AG10803 (cell line): Measurements from ENCODE around the gene ZNF764.

Experiments
- DNase-seq: peaks from one replicate; pipeline ENCODE4 v3.0.0; 2010; ENCODE audit warnings: low read depth
- H3K4me3 ChIP-seq: 2 replicates; pipeline ENCODE4 v1.5.1; 2011; ENCODE audit warnings: mild to moderate bottlenecking, low read length, control low read depth
- TF ChIP-seq, protein P1 (sequence below): conservative IDR thresholded peaks from 2 replicates; pipeline ENCODE4 v1.5.1; 2011; ENCODE audit warnings: mild to moderate bottlenecking, low read length, control low read depth, inconsistent platforms

The ZNF764 gene

DNA sequence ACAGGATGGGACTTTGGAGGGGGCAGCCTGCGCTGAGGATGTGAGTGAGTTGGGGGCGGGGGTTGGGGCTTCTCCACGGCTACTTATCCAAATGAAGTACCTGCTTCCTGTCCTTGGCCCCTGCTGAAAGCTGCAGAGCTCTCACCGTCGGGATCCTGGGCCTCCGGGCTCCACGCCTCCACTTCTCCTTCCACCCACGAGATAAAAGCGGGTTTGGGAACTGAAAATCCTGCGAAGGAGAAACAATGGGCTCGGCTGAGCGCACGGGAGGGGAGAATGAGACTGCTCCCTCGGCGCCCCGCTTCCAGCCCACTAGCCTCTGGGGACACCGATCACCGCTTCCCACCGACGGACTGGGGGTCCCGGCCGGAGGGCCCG, 26.8 kb upstream of the ZNF764 start:
- peak; percentile 9 for DNase-seq
- TF ChIP-seq, protein P1, sequence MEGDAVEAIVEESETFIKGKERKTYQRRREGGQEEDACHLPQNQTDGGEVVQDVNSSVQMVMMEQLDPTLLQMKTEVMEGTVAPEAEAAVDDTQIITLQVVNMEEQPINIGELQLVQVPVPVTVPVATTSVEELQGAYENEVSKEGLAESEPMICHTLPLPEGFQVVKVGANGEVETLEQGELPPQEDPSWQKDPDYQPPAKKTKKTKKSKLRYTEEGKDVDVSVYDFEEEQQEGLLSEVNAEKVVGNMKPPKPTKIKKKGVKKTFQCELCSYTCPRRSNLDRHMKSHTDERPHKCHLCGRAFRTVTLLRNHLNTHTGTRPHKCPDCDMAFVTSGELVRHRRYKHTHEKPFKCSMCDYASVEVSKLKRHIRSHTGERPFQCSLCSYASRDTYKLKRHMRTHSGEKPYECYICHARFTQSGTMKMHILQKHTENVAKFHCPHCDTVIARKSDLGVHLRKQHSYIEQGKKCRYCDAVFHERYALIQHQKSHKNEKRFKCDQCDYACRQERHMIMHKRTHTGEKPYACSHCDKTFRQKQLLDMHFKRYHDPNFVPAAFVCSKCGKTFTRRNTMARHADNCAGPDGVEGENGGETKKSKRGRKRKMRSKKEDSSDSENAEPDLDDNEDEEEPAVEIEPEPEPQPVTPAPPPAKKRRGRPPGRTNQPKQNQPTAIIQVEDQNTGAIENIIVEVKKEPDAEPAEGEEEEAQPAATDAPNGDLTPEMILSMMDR = no peak
- peak overlapping the region; percentile 89 for H3K4me3 ChIP-seq

DNA sequence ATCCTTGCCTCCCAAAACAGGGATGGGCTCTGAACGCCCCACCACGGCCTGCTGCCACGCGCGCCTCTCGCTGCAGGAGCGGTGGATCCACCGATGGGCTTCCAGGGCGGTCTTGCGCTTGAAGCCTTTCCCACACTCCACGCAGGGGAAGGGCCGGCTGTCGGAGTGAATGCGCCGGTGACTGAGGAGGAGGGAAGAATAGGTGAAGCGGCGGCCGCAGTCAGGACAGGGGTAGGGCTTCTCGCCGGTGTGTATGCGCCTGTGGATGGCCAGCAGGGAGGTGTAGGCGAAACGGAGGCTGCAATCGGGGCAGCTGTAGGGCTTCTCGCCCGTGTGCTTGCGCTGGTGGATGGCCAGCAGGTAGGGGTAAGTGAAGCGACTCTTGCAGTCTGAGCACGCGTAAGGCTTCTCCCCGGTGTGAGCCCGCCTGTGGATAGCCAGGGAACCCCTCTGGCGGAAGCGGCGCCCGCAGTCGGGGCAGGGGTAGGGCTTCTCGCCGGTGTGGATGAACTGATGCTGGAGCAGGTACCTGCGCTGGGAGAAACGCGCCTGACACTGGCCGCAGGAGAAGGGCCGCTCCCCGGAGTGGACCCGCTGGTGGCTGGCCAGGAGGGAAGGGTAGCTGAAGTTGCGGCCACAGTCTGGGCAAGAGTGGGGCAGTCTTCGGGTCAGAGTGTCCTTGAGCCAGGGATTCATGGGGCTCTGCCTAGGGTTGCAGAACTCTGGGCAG, 24.6 kb upstream of the ZNF764 start:
- TF ChIP-seq, protein P1 = no peak
- DNase-seq = no peak
- H3K4me3 ChIP-seq = no peak overlapping the region

DNA sequence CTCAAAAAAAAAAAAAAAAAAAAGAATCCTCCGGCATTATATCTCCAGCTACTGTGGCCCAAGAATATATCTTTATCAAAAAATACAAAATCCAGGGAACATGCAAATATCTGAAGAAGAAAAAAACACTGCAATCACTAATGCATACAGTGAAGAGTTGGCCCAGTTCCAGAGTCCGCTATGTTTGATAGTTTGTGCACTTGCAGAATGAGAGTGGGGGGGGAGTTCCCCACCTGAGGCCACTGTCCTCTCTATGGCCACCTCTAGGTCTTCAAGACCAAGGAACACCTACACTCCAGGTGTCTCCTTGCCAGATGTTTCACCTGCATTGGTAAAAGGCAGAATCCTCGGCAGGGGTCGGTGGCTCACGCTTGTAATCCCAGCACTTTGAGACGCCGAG, 23.3 kb upstream of the ZNF764 start:
- TF ChIP-seq, protein P1 = no peak
- DNase-seq = no peak
- no peak overlapping the region for H3K4me3 ChIP-seq

DNA sequence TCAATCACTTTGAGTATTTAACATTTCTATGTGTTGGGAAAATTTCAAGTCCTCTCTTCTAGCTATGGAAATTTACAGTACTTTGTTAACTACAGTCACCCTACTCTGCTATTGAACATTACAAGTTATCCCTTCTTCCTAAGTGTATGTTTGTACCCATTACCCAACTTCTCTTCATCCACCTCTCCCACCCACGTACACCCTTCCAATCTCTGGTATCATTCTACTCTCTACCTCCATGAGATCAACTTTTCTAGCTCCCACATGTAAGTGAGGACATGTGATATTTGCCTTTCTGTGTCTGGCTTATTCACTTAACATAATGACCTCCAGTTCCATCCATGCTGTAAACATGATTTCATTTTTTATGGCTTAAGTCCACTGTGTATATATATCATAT, 16.5 kb upstream of the ZNF764 start:
- no peak overlapping the region for H3K4me3 ChIP-seq
- DNase-seq = no peak
- TF ChIP-seq, protein P1 = no peak

DNA sequence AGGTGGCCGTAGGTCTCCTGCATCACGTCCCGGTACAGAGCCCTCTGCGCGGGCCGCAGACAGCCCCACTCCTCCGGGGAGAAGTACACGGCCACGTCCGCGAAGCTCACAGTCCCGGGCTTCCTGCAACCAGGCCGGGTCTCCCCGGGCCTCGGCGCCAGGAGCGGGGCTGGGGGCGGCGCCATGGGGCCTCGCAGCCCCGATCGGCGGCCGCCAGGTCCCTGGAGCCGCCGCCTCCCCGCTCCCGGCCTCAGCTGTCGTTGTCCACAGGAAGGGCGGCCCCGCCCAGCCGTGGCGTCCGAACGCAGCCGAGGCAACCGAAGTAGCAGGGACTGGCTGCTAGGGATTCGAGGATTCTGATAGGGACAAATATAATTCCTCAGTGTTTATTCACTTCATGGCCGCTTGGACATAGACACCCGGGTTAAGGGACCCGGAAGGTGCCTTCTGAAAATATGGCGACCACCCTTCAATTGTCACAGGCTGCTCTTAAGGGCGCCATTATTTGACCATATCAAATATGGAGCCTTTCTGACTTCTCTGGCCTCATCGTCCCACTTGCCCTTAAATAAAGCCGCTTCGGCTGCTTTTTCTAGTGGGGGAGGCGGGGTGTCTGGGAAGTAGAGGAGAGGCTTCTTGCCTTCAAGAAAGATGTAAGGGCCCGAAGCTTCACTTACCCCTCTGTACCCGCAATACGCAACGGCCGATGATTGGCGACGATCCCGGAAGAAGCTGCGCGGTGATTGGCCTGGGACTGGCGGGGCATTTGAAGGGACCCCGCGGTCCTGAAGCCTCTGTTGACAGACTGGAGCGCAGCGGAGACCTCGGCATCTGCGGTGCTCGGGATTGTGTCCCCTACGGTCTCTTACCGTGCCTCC, 13.5 kb upstream of the ZNF764 start, which contains the start of gene ZNF688:
TSS of gene ZNF688 (minus strand) at position 270 of the 878 bp plus-strand sequence. CDS start at position 185, 85 bp downstream.
- TF ChIP-seq, protein P1 = no peak
- peak within 1 kb of the TSS; percentile 76 for H3K4me3 ChIP-seq
- peak; percentile 99 for DNase-seq

DNA sequence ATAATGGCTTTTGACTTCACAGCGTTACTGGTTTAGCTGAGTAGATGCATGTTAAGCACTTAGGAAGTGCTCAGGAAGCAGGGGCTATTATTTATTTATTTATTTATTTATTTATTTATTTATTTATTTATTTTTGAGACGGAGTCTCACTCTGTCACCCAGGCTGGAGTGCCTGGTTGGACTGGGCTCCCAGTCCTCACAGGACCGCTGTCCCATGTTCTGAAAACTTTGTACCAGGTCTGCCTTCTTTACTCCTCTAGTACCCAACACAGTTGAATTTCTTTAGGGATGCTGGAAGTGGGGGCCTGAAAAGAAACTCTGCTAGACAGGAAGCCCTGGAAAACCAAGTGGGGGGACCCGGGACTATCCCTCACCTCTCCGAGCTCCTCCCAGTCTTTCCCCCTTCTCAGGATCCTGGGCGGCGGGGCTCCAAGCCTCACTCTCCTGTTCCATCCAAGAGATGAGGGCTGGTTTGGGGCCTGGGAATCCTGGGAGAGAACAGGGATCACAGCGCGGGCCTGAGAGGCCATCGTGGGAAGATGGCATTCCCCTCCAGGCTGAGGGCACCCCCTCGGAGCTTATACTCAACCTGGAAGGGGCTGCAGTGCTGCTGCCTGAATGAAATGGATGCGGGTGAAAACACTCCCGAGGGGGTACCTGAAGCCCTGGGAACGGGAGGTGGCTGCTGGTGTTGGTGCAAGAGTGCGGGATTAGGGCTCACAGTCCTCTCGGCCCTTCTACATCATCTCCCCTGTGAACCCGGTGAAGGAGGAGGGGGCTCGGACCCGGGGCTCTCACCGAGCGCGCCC, 12.7 kb upstream of the ZNF764 start:
- TF ChIP-seq, protein P1 = no peak
- DNase-seq = peak; percentile 29
- peak overlapping the region; percentile 76 for H3K4me3 ChIP-seq
